Osteoblast (primary cell): ENCODE measurements around the gene CRBN. TPM values are rescaled to one million over a fixed set of nuclear protein-coding genes. Genes with fewer than 3 reads are reported as not detected.

ENCODE experiments used
- DNase-seq: peaks from one replicate; pipeline ENCODE4 v3.0.0; 2011; ENCODE audit warnings: low spot score, mixed read lengths; ENCODE audit not compliant: insufficient read length; ENCODE audit errors: missing footprints
- H2AFZ ChIP-seq: 2 replicates; pipeline ENCODE4 v1.6.0; 2011; ENCODE audit warnings: mild to moderate bottlenecking, low read length
- H3K27ac ChIP-seq: 2 replicates; pipeline ENCODE4 v1.5.1; 2011; ENCODE audit warnings: mild to moderate bottlenecking, low read depth, low read length, moderate library complexity
- H3K27me3 ChIP-seq: 2 replicates; pipeline ENCODE4 v1.6.0; 2012; ENCODE audit warnings: mild to moderate bottlenecking, control low read depth, inconsistent platforms, low read length, moderate library complexity; ENCODE audit not compliant: insufficient read depth
- H3K36me3 ChIP-seq: 2 replicates; pipeline ENCODE4 v1.5.1; 2011; ENCODE audit warnings: mild to moderate bottlenecking, low read length, control low read depth, moderate library complexity; ENCODE audit not compliant: insufficient read depth
- H3K4me1 ChIP-seq: 2 replicates; pipeline ENCODE4 v1.5.1; 2011; ENCODE audit warnings: mild to moderate bottlenecking, low read length, control low read depth, moderate library complexity; ENCODE audit not compliant: insufficient read depth
- H3K4me2 ChIP-seq: 2 replicates; pipeline ENCODE4 v1.6.0; 2011; ENCODE audit warnings: mild to moderate bottlenecking, low read length; ENCODE audit not compliant: insufficient read depth
- H3K4me3 ChIP-seq: fragments of 200-600 bp; sonication (generic); 3 replicates; pipeline ENCODE4 v1.5.1; 2012; ENCODE audit warnings: mild to moderate bottlenecking, low read length, inconsistent platforms; ENCODE audit not compliant: insufficient read depth
- H3K79me2 ChIP-seq: 2 replicates; pipeline ENCODE4 v1.6.0; 2012; ENCODE audit warnings: mild to moderate bottlenecking, low read length, control low read depth, inconsistent platforms; ENCODE audit not compliant: insufficient read depth
- H3K9me3 ChIP-seq: 2 replicates; pipeline ENCODE4 v1.5.1; 2011; ENCODE audit warnings: low read depth, low read length, control low read depth
- H4K20me1 ChIP-seq: 2 replicates; pipeline ENCODE4 v1.6.0; 2012; ENCODE audit warnings: mild to moderate bottlenecking, low read length, control low read depth; ENCODE audit not compliant: insufficient read depth
- CTCF ChIP-seq: IDR thresholded peaks from 2 replicates; pipeline ENCODE4 v1.5.1; 2011; ENCODE audit warnings: mild to moderate bottlenecking, low read depth, low read length, moderate library complexity; ENCODE audit errors: extremely low read depth
- total RNA-seq: library from RNA; depleted of rRNA; stranded (reverse); fragments of >200 nt; gene quantifications from 2 replicates; pipeline ENCODE4 v1.2.3, GENCODE V29; 2012

CRBN gene
- total RNA-seq, 1 donor = 76.0 TPM

- Histone ChIP-seq H3K4me3 (no peak overlapping the region), H3K9me3 (no peaks in the 10 kb centered on the region), H3K79me2 (no peaks in the 10 kb centered on the region), H3K27ac (peak overlapping the region; percentile 20), H4K20me1 (no peaks in the 10 kb centered on the region), H2AFZ (no peak overlapping the region), H3K4me2 (no peak overlapping the region), H3K36me3 (peaks cover 35% of the 10 kb centered on the region), H3K27me3 (no peaks in the 10 kb centered on the region), H3K4me1 (peaks cover 6% of the 10 kb centered on the region)
- TF ChIP-seq CTCF = no peak
- no peak for DNase-seq
Measured at GRCh38 chr3:3160826-3161225, 18.7 kb downstream of the CRBN start.

GRCh38 chr3:3157484-3157883 lies 22.0 kb downstream of the CRBN start:
- H3K9me3 ChIP-seq = no peaks in the 10 kb centered on the region
- no peak for DNase-seq
- no peaks in the 10 kb centered on the region for H4K20me1 ChIP-seq
- no peak overlapping the region for H3K4me3 ChIP-seq
- no peak overlapping the region for H3K4me2 ChIP-seq
- peaks cover 35% of the 10 kb centered on the region for H3K36me3 ChIP-seq
- H3K27ac ChIP-seq = no peak overlapping the region
- no peak overlapping the region for H2AFZ ChIP-seq
- H3K4me1 ChIP-seq = peaks cover 6% of the 10 kb centered on the region
- H3K27me3 ChIP-seq = no peaks in the 10 kb centered on the region
- no peak for TF ChIP-seq CTCF
- no peaks in the 10 kb centered on the region for H3K79me2 ChIP-seq

GRCh38 chr3:3154879-3155610 lies 24.4 kb downstream of the CRBN start:
- no peak for TF ChIP-seq CTCF
- no peaks in the 10 kb centered on the region for H3K4me1 ChIP-seq
- no peak overlapping the region for H3K4me2 ChIP-seq
- no peak overlapping the region for H3K27ac ChIP-seq
- no peaks in the 10 kb centered on the region for H4K20me1 ChIP-seq
- peaks cover 58% of the 10 kb centered on the region for H3K36me3 ChIP-seq
- H3K4me3 ChIP-seq = no peak overlapping the region
- no peak for DNase-seq
- no peak overlapping the region for H2AFZ ChIP-seq
- no peaks in the 10 kb centered on the region for H3K9me3 ChIP-seq
- no peaks in the 10 kb centered on the region for H3K79me2 ChIP-seq
- no peaks in the 10 kb centered on the region for H3K27me3 ChIP-seq

- Histone ChIP-seq H3K27me3 (no peaks in the 10 kb centered on the region), H3K27ac (no peak overlapping the region), H3K9me3 (no peaks in the 10 kb centered on the region), H3K4me1 (no peaks in the 10 kb centered on the region), H3K4me3 (no peak overlapping the region), H3K79me2 (peaks cover 3% of the 10 kb centered on the region), H4K20me1 (no peaks in the 10 kb centered on the region), H2AFZ (no peak overlapping the region), H3K4me2 (no peak overlapping the region), H3K36me3 (peaks cover 86% of the 10 kb centered on the region)
- no peak for TF ChIP-seq CTCF
- no peak for DNase-seq
Measured at GRCh38 chr3:3151513-3151912, 28.0 kb downstream of the CRBN start.
